H1 (cell line): ENCODE results near the gene SNED1. TPM values are rescaled to one million over a fixed set of nuclear protein-coding genes. Genes with fewer than 3 reads are reported as not detected.

Source experiments
- CTCF ChIA-PET: fragments of 300-600 bp; sonication (Branson Sonifier 250); formaldehyde crosslinking; loops from one replicate; lab custom pipeline; 2021; ENCODE audit not compliant: partially characterized antibody; lab: Charles Lee
- POLR2A ChIA-PET: fragments of 300-600 bp; sonication (Branson Sonifier 250); formaldehyde crosslinking; loops from one replicate; lab custom pipeline; 2021; ENCODE audit warnings: inconsistent platforms; ENCODE audit not compliant: partially characterized antibody; lab: Charles Lee
- DNase-seq, 2 experiments: peaks; one replicate each; pipeline versions ENCODE4 v3.0.0 to v3.0.0-alpha.2; 2010 to 2022; ENCODE audit warnings: low spot score in 2 of 2, low read depth in 1 of 2, mixed read lengths in 1 of 2
- FAIRE-seq: peaks from 2 replicates; lab custom pipeline; 2011; peaks lifted over from hg19 to GRCh38; lab: Jason Lieb, UNC
- H2AFZ ChIP-seq: 2 replicates; pipeline ENCODE4 v1.8.1; 2012; ENCODE audit warnings: low read length, inconsistent platforms
- H2AK5ac ChIP-seq: 2 replicates; pipeline ENCODE4 v1.6.1; 2013; ENCODE audit warnings: low read depth, low read length
- H2BK120ac ChIP-seq: replicated peaks from 2 replicates; pipeline ENCODE3; 2013; ENCODE audit warnings: low read depth, low read length, inconsistent platforms
- H2BK12ac ChIP-seq: 2 replicates; pipeline ENCODE4 v1.6.1; 2013; ENCODE audit warnings: low read depth, low read length
- H2BK15ac ChIP-seq: 2 replicates; pipeline ENCODE4 v1.6.1; 2013; ENCODE audit warnings: low read length
- H2BK20ac ChIP-seq: 2 replicates; pipeline ENCODE4 v1.6.1; 2013; ENCODE audit warnings: low read length
- H2BK5ac ChIP-seq: 2 replicates; pipeline ENCODE4 v1.6.1; 2013; ENCODE audit warnings: low read depth, low read length
- H3K14ac ChIP-seq: 2 replicates; pipeline ENCODE4 v1.6.1; 2013; ENCODE audit warnings: inconsistent platforms; ENCODE audit not compliant: insufficient read length
- H3K18ac ChIP-seq: 2 replicates; pipeline ENCODE4 v1.6.1; 2013; ENCODE audit warnings: low read length; ENCODE audit errors: extremely low read depth
- H3K23ac ChIP-seq: 2 replicates; pipeline ENCODE4 v1.6.1; 2013; ENCODE audit warnings: inconsistent platforms; ENCODE audit not compliant: insufficient read length
- H3K23me2 ChIP-seq: 2 replicates; pipeline ENCODE4 v1.6.1; 2013; ENCODE audit warnings: low read depth, low read length
- H3K27ac ChIP-seq: 2 replicates; pipeline ENCODE4 v1.6.1; 2011; ENCODE audit warnings: low read depth, low read length, inconsistent platforms
- H3K27me3 ChIP-seq, 4 experiments: replicated peaks in 1 of 4; 1 replicate in 1 of 4; 2 replicates in 3 of 4; pipeline versions ENCODE4 v1.6.1 to v1.8.1; 2011 to 2013; ENCODE audit warnings: low read length in 3 of 4, mild to moderate bottlenecking in 3 of 4, inconsistent platforms in 2 of 4, mixed read lengths in 2 of 4, moderate library complexity in 1 of 4; ENCODE audit not compliant: control insufficient read depth in 3 of 4, insufficient read depth in 3 of 4; ENCODE audit errors: extremely low read depth in 1 of 4
- H3K36me3 ChIP-seq, 4 experiments: 2 replicates each; pipeline versions ENCODE4 v1.6.1 to v1.8.1; 2011 to 2013; ENCODE audit warnings: mild to moderate bottlenecking in 4 of 4, low read length in 3 of 4, moderate library complexity in 2 of 4, control low read depth in 1 of 4, inconsistent platforms in 1 of 4; ENCODE audit not compliant: insufficient read depth in 4 of 4, control insufficient read depth in 2 of 4
- H3K4ac ChIP-seq: replicated peaks from 2 replicates; pipeline ENCODE3; 2013; ENCODE audit warnings: low read length, low read depth, mixed read lengths, inconsistent platforms; ENCODE audit not compliant: insufficient read length
- H3K4me1 ChIP-seq, 4 experiments: replicated peaks in 1 of 4; 1 replicate in 1 of 4; 2 replicates in 3 of 4; pipeline versions ENCODE4 v1.6.1 to v1.8.1; 2011 to 2013; ENCODE audit warnings: low read length in 3 of 4, inconsistent platforms in 2 of 4, mixed read lengths in 1 of 4; ENCODE audit not compliant: insufficient read depth in 4 of 4, control insufficient read depth in 3 of 4
- H3K4me2 ChIP-seq, 2 experiments: 2 replicates each; pipeline versions ENCODE4 v1.6.1 to v1.8.1; 2011 to 2013; ENCODE audit warnings: low read depth in 2 of 2, low read length in 2 of 2, control low read depth in 1 of 2, inconsistent platforms in 1 of 2, mild to moderate bottlenecking in 1 of 2; ENCODE audit not compliant: insufficient read depth in 1 of 2
- H3K4me3 ChIP-seq, 4 experiments: fragments of 200-600, 300-600 bp in 1 of 4; sonication (generic), shearing (Covaris generic), sonication (Bioruptor Twin) in 1 of 4; 2 replicates each; pipeline versions ENCODE4 v1.5.1 to v1.8.1; 2011 to 2016; ENCODE audit warnings: low read length in 4 of 4, low read depth in 3 of 4, control low read depth in 2 of 4, inconsistent platforms in 2 of 4, mild to moderate bottlenecking in 2 of 4, mixed read lengths in 1 of 4, moderate library complexity in 1 of 4; ENCODE audit not compliant: insufficient read depth in 2 of 4; ENCODE audit errors: extremely low read depth in 1 of 4
- H3K56ac ChIP-seq: replicated peaks from 2 replicates; pipeline ENCODE3; 2013; ENCODE audit warnings: low read depth, mild to moderate bottlenecking, mixed read lengths, low read length, inconsistent platforms; ENCODE audit not compliant: insufficient read length
- H3K79me1 ChIP-seq: 2 replicates; pipeline ENCODE4 v1.6.1; 2013; ENCODE audit warnings: low read depth, low read length, control low read depth
- H3K79me2 ChIP-seq, 2 experiments: 2 replicates each; pipeline versions ENCODE4 v1.6.1 to v1.8.1; 2012 to 2013; ENCODE audit warnings: low read length in 2 of 2, mild to moderate bottlenecking in 2 of 2, inconsistent platforms in 1 of 2; ENCODE audit not compliant: insufficient read depth in 2 of 2, control insufficient read depth in 1 of 2
- H3K9ac ChIP-seq, 4 experiments: replicated peaks in 1 of 4; 1 replicate in 1 of 4; 2 replicates in 3 of 4; pipeline versions ENCODE4 v1.6.1 to v1.8.1; 2011 to 2013; ENCODE audit warnings: low read depth in 3 of 4, low read length in 3 of 4, control low read depth in 2 of 4, mild to moderate bottlenecking in 2 of 4, moderate library complexity in 2 of 4, inconsistent platforms in 1 of 4; ENCODE audit errors: extremely low read depth in 1 of 4
- H3K9me3 ChIP-seq, 2 experiments: 2 replicates each; pipeline versions ENCODE4 v1.6.1 to v1.8.1; 2012 to 2013; ENCODE audit warnings: mild to moderate bottlenecking in 2 of 2, moderate library complexity in 2 of 2, control low read depth in 1 of 2, inconsistent platforms in 1 of 2, low read depth in 1 of 2, low read length in 1 of 2, mixed read lengths in 1 of 2; ENCODE audit not compliant: insufficient read depth in 2 of 2
- H4K20me1 ChIP-seq, 2 experiments: replicated peaks in 1 of 2; 2 replicates each; pipeline versions ENCODE3 to v1.8.1; 2011 to 2013; ENCODE audit warnings: inconsistent platforms in 2 of 2, low read length in 2 of 2, mild to moderate bottlenecking in 1 of 2; ENCODE audit not compliant: insufficient read depth in 2 of 2, control insufficient read depth in 1 of 2
- H4K5ac ChIP-seq: 2 replicates; pipeline ENCODE4 v1.6.1; 2013; ENCODE audit warnings: low read length, low read depth, mixed read lengths, inconsistent platforms; ENCODE audit not compliant: insufficient read length
- H4K8ac ChIP-seq: 2 replicates; pipeline ENCODE4 v1.8.0; 2013; ENCODE audit warnings: mild to moderate bottlenecking, moderate library complexity, low read length, inconsistent platforms; ENCODE audit not compliant: insufficient read depth; ENCODE audit errors: extremely low read depth
- H4K91ac ChIP-seq: replicated peaks from 2 replicates; pipeline ENCODE3; 2013; ENCODE audit warnings: low read length, mixed read lengths, inconsistent platforms; ENCODE audit not compliant: insufficient read length
- SAP30 ChIP-seq: fragments of 300-600 bp; sonication (generic); IDR thresholded peaks from 2 replicates; pipeline ENCODE4 v1.7.1; 2012; ENCODE audit warnings: low read length, moderate library complexity, mild to moderate bottlenecking, inconsistent platforms; ENCODE audit not compliant: insufficient read depth, insufficient replicate concordance
- WGBS, 2 experiments: shearing (Covaris generic) in 1 of 2; methylation state at CpG; one replicate each; pipeline versions ENCODE4 v1.1.6 to v1.1.7; 2013 to 2015; ENCODE audit warnings: low lambda C conversion rate in 2 of 2, mixed read lengths in 2 of 2, inconsistent platforms in 1 of 2, low coverage in 1 of 2, missing lambda C conversion rate in 1 of 2; ENCODE audit not compliant: insufficient replicate concordance in 2 of 2, insufficient coverage in 1 of 2, insufficient read length in 1 of 2; ENCODE audit errors: extremely low coverage in 1 of 2, missing lambda C conversion rate in 1 of 2; 5-methylcytosine and 5-hydroxymethylcytosine counted together
- polyA plus RNA-seq, 7 experiments: library from polyadenylated mRNA; depleted of rRNA in 3 of 7; stranded (reverse) in 5 of 7; unstranded in 2 of 7; fragments of >200 nt in 5 of 7; fragments of 200-250 nt in 2 of 7; gene quantifications; 1 replicate in 5 of 7; 2 replicates in 1 of 7; 4 replicates in 1 of 7; pipeline versions ENCODE4 v1.2.1 to v1.2.3, GENCODE V29; 2011 to 2013; ENCODE audit warnings: missing spikeins in 2 of 7, mixed read lengths in 2 of 7
- total RNA-seq: library from RNA; stranded (reverse); fragmentation: NEBNext Ultra II Directional; extraction: Animal tissue kit (Norgen Biotek cat#: 25700); gene quantifications from 2 replicates; pipeline ENCODE4 v1.2.1, GENCODE V29; 2021
- TF ChIP-seq, protein P1 (sequence below): IDR thresholded peaks from 2 replicates; pipeline ENCODE4 v1.6.1; 2011; ENCODE audit warnings: low read length, improper control_type of control experiment

Gene SNED1
- total and polyA plus RNA-seq, 2 of the 8 experiments (the other 6 are each of a cell fraction or from before 2014, with no cell fraction given): 1.9 TPM

DNA sequence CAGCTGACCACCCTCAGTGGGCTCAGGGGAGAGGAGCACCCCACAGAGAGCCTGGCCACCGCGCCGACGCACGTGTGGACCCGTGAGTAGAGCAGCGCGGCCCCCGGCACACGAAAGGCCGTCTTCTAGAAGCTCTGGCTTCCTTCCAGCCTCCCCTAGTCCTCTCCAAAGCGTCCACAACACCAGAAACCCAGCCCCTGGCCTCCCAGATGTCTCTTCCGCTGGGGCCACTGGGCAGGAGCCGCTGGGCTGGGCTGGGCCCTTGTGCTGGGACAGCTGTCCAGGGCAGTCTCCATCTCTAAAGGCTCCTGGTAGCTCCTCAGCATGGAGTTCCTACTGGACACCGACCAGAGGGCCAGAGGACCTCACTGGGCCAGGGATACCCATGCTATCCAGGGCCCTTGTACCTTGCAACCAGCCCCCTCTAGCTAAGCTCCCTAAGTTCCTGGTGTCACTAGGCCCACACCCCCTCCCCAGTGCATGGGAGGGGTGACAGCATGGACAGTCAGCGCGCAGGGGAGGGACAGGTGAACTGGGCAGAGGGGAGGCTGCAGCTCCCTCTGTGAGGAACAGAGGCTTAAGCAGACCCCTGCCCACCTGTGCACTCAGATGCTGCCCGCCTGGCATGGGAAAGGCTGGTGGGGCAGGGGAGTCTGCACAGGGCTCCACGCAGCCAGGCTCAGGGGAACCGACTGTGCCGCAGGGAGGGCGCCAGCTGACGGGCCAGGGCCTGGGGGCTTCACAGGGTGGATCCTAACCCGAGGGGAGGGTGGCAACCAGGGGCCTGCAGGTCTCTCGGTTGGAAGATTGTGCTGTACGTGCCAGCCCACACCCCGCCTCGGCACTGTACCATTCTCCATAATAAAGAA lies 70.8 kb downstream of the SNED1 start:
- Histone ChIP-seq H3K79me1 (no peaks in the 10 kb centered on the region), H3K56ac (no peak overlapping the region), H2BK15ac (no peak overlapping the region), H2BK12ac (no peak overlapping the region), H3K18ac (no peak overlapping the region), H4K20me1 (no peaks in the 10 kb centered on the region), H3K9me3 (no peaks in the 10 kb centered on the region), H2BK5ac (no peak overlapping the region), H3K27ac (no peak overlapping the region), H4K8ac (peak overlapping the region; percentile 85; the same call in 1 of the 2 replicates), H3K4ac (no peak overlapping the region), H2AK5ac (no peak overlapping the region), H3K23ac (no peak overlapping the region), H2BK20ac (no peak overlapping the region), H4K5ac (no peak overlapping the region), H3K9ac (no peak overlapping the region), H3K4me2 (no peak overlapping the region), H3K27me3 (no peaks in the 10 kb centered on the region), H4K91ac (no peak overlapping the region), H3K14ac (no peak overlapping the region), H3K79me2 (no peaks in the 10 kb centered on the region), H3K4me1 (no peaks in the 10 kb centered on the region; a peak in 1 of 7 replicates), H3K23me2 (no peaks in the 10 kb centered on the region), H3K36me3 (no peaks in the 10 kb centered on the region), H2AFZ (no peak overlapping the region), H2BK120ac (no peak overlapping the region), H3K4me3 (no peak overlapping the region)
- no peak for TF ChIP-seq SAP30
- TF ChIP-seq, protein P1, sequence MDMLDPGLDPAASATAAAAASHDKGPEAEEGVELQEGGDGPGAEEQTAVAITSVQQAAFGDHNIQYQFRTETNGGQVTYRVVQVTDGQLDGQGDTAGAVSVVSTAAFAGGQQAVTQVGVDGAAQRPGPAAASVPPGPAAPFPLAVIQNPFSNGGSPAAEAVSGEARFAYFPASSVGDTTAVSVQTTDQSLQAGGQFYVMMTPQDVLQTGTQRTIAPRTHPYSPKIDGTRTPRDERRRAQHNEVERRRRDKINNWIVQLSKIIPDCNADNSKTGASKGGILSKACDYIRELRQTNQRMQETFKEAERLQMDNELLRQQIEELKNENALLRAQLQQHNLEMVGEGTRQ: no peak
- ChIA-PET POLR2A (interaction anchor here (0.6 kb wide), 1 partner anchor 87 kb away, joined by 3 read pairs; no protein-coding TSS in a partner anchor), CTCF (interaction anchor here (0.5 to 2.3 kb wide), 10 partner anchors 9 to 933 kb away, joined by 3 to 12 read pairs (median 3); no protein-coding TSS in a partner anchor)
- 86% methylated on average over 20 of the region's 28 CpGs; no CpG with 5 or more reads in 1 of the 2 experiments for WGBS, 2 experiments
- FAIRE-seq: no peak
- DNase-seq: no peak
